HCT116 (cell line): ENCODE results near the gene ERC2. TPM values are rescaled to one million over a fixed set of nuclear protein-coding genes. Genes with fewer than 3 reads are reported as not detected.

ENCODE experiments used
- ATAC-seq: fragments of 200-7000 bp; cut with Tn5 transposase; 2 replicates; pipeline ENCODE4 v1.9.1; 2020; ENCODE audit warnings: mild to moderate bottlenecking, moderate library complexity
- BruUV-seq: library from RNA; stranded (reverse); fragments of 400-500 nt; replicated peaks from 2 replicates; lab custom pipeline; 2021; lab: Mats Ljungman, UMichigan
- CTCF ChIA-PET: fragments of 300-600 bp; sonication (Branson Sonifier 250); formaldehyde crosslinking; loops from one replicate; lab custom pipeline; 2021; ENCODE audit warnings: antibody characterized with exemption; lab: Charles Lee
- POLR2A ChIA-PET: fragments of 300-600, 350-600 bp; sonication (Branson Sonifier 250); formaldehyde crosslinking; loops from one replicate; lab custom pipeline; 2021; ENCODE audit warnings: antibody characterized with exemption; lab: Charles Lee
- RAD21 ChIA-PET, 2 experiments: fragments of 300-600 bp; sonication (Branson Sonifier 250); formaldehyde crosslinking; loops; one replicate each; lab custom pipeline; 2023; ENCODE audit warnings: low total read pairs in 2 of 2; ENCODE audit not compliant: uncharacterized antibody in 2 of 2, unreplicated experiment in 2 of 2, low non-redundant PET in 1 of 2; lab: Charles Lee
- DNase-seq: peaks from one replicate; pipeline ENCODE4 v3.0.0-alpha.2; 2010; ENCODE audit warnings: low read depth, low spot score
- H2AFZ ChIP-seq: fragments of 200-600 bp; shearing (Covaris generic), sonication (generic); 2 replicates; pipeline ENCODE4 v1.6.1; 2017; ENCODE audit warnings: low read depth, mixed run types, mixed read lengths, antibody characterized with exemption, low read length; ENCODE audit not compliant: poor library complexity, severe bottlenecking
- H3K27ac ChIP-seq: 2 replicates; pipeline ENCODE4 v1.5.1; 2012; ENCODE audit warnings: low read depth, low read length
- H3K27me3 ChIP-seq: fragments of 200-600 bp; sonication (generic); 2 replicates; pipeline ENCODE4 v1.6.1; 2016; ENCODE audit warnings: mixed run types, low read length, mixed read lengths; ENCODE audit not compliant: insufficient read depth
- H3K36me3 ChIP-seq, 2 experiments: fragments of 200-500 bp in 1 of 2; fragments of 200-600 bp in 1 of 2; sonication (Bioruptor generic) in 1 of 2; sonication (generic) in 1 of 2; 2 replicates each; pipeline versions ENCODE4 v1.5.1 to v1.6.1; 2014 to 2016; ENCODE audit warnings: low read length in 2 of 2, inconsistent platforms in 1 of 2, mixed read lengths in 1 of 2, mixed run types in 1 of 2; ENCODE audit not compliant: insufficient read depth in 2 of 2, control insufficient read depth in 1 of 2
- H3K4me1 ChIP-seq, 2 experiments: fragments of 200-600 bp in 1 of 2; sonication (generic) in 1 of 2; 2 replicates each; pipeline versions ENCODE4 v1.5.1 to v1.6.1; 2012 to 2017; ENCODE audit warnings: low read length in 2 of 2, inconsistent platforms in 1 of 2, mild to moderate bottlenecking in 1 of 2, mixed read lengths in 1 of 2, mixed run types in 1 of 2, moderate library complexity in 1 of 2; ENCODE audit not compliant: insufficient read depth in 2 of 2, control insufficient read depth in 1 of 2
- H3K4me2 ChIP-seq: fragments of 200-600 bp; sonication (generic); 2 replicates; pipeline ENCODE4 v1.6.1; 2017; ENCODE audit warnings: mixed run types, low read length, mixed read lengths
- H3K4me3 ChIP-seq, 2 experiments: fragments of 200-600 bp in 1 of 2; sonication (generic) in 1 of 2; replicated peaks in 1 of 2; 2 replicates each; pipeline ENCODE4 v1.5.1; 2011 to 2016; ENCODE audit warnings: low read length in 2 of 2, control low read depth in 1 of 2, low read depth in 1 of 2, mild to moderate bottlenecking in 1 of 2, mixed read lengths in 1 of 2, mixed run types in 1 of 2
- H3K79me2 ChIP-seq: fragments of 200-600 bp; sonication (generic); 2 replicates; pipeline ENCODE4 v1.6.1; 2017; ENCODE audit warnings: mild to moderate bottlenecking, mixed run types, low read length, moderate library complexity, mixed read lengths; ENCODE audit not compliant: insufficient read depth
- H3K9ac ChIP-seq: fragments of 200-600 bp; sonication (generic); 2 replicates; pipeline ENCODE4 v1.6.1; 2016; ENCODE audit warnings: low read length, mixed read lengths
- H3K9me2 ChIP-seq: fragments of 200-600 bp; sonication (generic), shearing (Covaris generic); 2 replicates; pipeline ENCODE4 v1.6.1; 2017; ENCODE audit warnings: mixed run types, mild to moderate bottlenecking, moderate library complexity; ENCODE audit not compliant: insufficient read depth
- H3K9me3 ChIP-seq, 2 experiments: fragments of 200-500 bp in 1 of 2; fragments of 200-600 bp in 1 of 2; sonication (Bioruptor generic) in 1 of 2; sonication (generic) in 1 of 2; 2 replicates each; pipeline ENCODE4 v1.6.1; 2014 to 2017; ENCODE audit warnings: low read length in 2 of 2, mixed read lengths in 2 of 2, inconsistent platforms in 1 of 2, low read depth in 1 of 2, mild to moderate bottlenecking in 1 of 2, mixed run types in 1 of 2, moderate library complexity in 1 of 2; ENCODE audit not compliant: control insufficient read depth in 1 of 2, insufficient read depth in 1 of 2
- H4K20me1 ChIP-seq: fragments of 200-600 bp; sonication (generic), shearing (Covaris generic); 2 replicates; pipeline ENCODE4 v1.6.1; 2017; ENCODE audit warnings: mixed run types, mild to moderate bottlenecking, moderate library complexity; ENCODE audit not compliant: insufficient read depth
- CBX3 ChIP-seq: IDR thresholded peaks from 2 replicates; pipeline ENCODE4 v1.6.1; 2012; ENCODE audit warnings: low read depth
- EGR1 ChIP-seq: IDR thresholded peaks from 2 replicates; pipeline ENCODE4 v1.6.1; 2012; ENCODE audit warnings: low read depth
- ELF1 ChIP-seq: IDR thresholded peaks from 2 replicates; pipeline ENCODE4 v1.6.1; 2012; ENCODE audit warnings: low read depth, borderline replicate concordance
- EZH2phosphoT487 ChIP-seq: fragments of 200-600 bp; IDR thresholded peaks from 2 replicates; pipeline ENCODE4 v1.6.1; 2018; ENCODE audit warnings: antibody characterized with exemption, borderline replicate concordance
- FOSL1 ChIP-seq: IDR thresholded peaks from 2 replicates; pipeline ENCODE4 v1.6.1; 2012; ENCODE audit warnings: low read depth
- JUND ChIP-seq: IDR thresholded peaks from 2 replicates; pipeline ENCODE4 v1.6.1; 2012
- POLR2A ChIP-seq: IDR thresholded peaks from 2 replicates; pipeline ENCODE4 v1.7.0; 2011; ENCODE audit warnings: borderline replicate concordance; ENCODE audit not compliant: insufficient read depth, insufficient read length; ENCODE audit errors: extremely low read depth
- SIN3A ChIP-seq: IDR thresholded peaks from 2 replicates; pipeline ENCODE4 v1.6.1; 2012; ENCODE audit warnings: low read depth
- SP1 ChIP-seq: IDR thresholded peaks from 2 replicates; pipeline ENCODE4 v1.6.1; 2012; ENCODE audit warnings: low read depth
- SRF ChIP-seq: IDR thresholded peaks from 2 replicates; pipeline ENCODE4 v1.6.1; 2012; ENCODE audit warnings: low read depth
- TCF7L2 ChIP-seq: IDR thresholded peaks from 2 replicates; pipeline ENCODE4 v1.7.0; 2011; ENCODE audit warnings: borderline replicate concordance, inconsistent platforms; ENCODE audit not compliant: insufficient read depth, insufficient read length; ENCODE audit errors: extremely low read depth
- ZFX ChIP-seq: fragments of 450-650 bp; IDR thresholded peaks from 2 replicates; pipeline ENCODE4 v1.6.1; 2017
- ZNF274 ChIP-seq: fragments of 200-500 bp; sonication (Bioruptor generic); IDR thresholded peaks from 2 replicates; pipeline ENCODE4 v1.6.1; 2014; ENCODE audit warnings: mild to moderate bottlenecking, low read depth, low read length, inconsistent platforms
- intact Hi-C: fragments of 100-400 bp; cut with micrococcal nuclease; formaldehyde crosslinking; loops from 2 replicates; pipeline ENCODE4 v1.10.0; 2022
- total RNA-seq: library from RNA; stranded (reverse); gene quantifications from one replicate; pipeline ENCODE4 v1.2.1, GENCODE V29; 2021; ENCODE audit not compliant: unreplicated experiment
- TF ChIP-seq, protein P1 (sequence below): IDR thresholded peaks from 2 replicates; pipeline ENCODE4 v1.6.1; 2012
- TF ChIP-seq, protein P2 (sequence below): IDR thresholded peaks from 2 replicates; pipeline ENCODE4 v1.6.1; 2012; ENCODE audit warnings: low read depth

The ERC2 gene
- total RNA-seq, 1 experiment from 2014 or later: not detected

DNA sequence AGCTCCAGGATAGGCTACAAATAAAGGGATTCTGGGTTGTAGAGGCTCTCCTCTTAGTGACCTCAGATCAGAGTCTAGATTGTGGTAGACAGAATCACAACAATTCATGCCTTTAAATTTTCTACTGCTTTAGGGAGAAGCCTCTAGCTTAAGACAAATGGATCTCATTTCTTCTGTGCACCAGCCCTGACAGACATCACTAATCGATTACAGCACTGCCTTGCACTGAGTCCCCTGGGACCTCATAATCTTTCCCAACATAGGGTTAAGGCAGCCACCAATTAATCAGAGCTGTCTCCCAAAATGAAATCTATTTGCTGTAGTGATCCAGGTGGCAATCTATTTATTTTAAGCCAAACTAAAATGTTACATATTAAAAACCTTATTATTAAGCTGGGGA is 544.6 kb downstream of the ERC2 start:
- Histone ChIP-seq H3K9me2 (no peaks in the 10 kb centered on the region), H3K4me3 (no peak overlapping the region), H3K4me2 (no peak overlapping the region), H3K36me3 (no peaks in the 10 kb centered on the region), H3K79me2 (no peaks in the 10 kb centered on the region), H3K9ac (no peak overlapping the region), H3K4me1 (no peaks in the 10 kb centered on the region), H3K9me3 (no peaks in the 10 kb centered on the region; a peak in 1 of 4 replicates), H3K27ac (no peak overlapping the region), H3K27me3 (no peaks in the 10 kb centered on the region), H2AFZ (no peak overlapping the region), H4K20me1 (no peaks in the 10 kb centered on the region)
- ChIA-PET POLR2A (no interaction called here), RAD21 (no interaction called here), CTCF (no interaction called here)
- intact Hi-C loops: no loop called here
- ATAC-seq: no peak
- no peak for DNase-seq
- BruUV-seq: no TSS peak
- no peak for TF ChIP-seq SIN3A
- TF ChIP-seq SP1: no peak
- no peak for TF ChIP-seq POLR2A
- no peak for TF ChIP-seq EGR1
- no peak for TF ChIP-seq ZFX
- no peak for TF ChIP-seq JUND
- no peak for TF ChIP-seq TCF7L2
- no peak for TF ChIP-seq SRF
- no peak for TF ChIP-seq ELF1
- TF ChIP-seq, protein P1, sequence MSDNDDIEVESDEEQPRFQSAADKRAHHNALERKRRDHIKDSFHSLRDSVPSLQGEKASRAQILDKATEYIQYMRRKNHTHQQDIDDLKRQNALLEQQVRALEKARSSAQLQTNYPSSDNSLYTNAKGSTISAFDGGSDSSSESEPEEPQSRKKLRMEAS: no peak
- no peak for TF ChIP-seq FOSL1
- no peak for TF ChIP-seq CBX3
- no peak for TF ChIP-seq EZH2phosphoT487
- TF ChIP-seq ZNF274: no peak
- TF ChIP-seq, protein P2, sequence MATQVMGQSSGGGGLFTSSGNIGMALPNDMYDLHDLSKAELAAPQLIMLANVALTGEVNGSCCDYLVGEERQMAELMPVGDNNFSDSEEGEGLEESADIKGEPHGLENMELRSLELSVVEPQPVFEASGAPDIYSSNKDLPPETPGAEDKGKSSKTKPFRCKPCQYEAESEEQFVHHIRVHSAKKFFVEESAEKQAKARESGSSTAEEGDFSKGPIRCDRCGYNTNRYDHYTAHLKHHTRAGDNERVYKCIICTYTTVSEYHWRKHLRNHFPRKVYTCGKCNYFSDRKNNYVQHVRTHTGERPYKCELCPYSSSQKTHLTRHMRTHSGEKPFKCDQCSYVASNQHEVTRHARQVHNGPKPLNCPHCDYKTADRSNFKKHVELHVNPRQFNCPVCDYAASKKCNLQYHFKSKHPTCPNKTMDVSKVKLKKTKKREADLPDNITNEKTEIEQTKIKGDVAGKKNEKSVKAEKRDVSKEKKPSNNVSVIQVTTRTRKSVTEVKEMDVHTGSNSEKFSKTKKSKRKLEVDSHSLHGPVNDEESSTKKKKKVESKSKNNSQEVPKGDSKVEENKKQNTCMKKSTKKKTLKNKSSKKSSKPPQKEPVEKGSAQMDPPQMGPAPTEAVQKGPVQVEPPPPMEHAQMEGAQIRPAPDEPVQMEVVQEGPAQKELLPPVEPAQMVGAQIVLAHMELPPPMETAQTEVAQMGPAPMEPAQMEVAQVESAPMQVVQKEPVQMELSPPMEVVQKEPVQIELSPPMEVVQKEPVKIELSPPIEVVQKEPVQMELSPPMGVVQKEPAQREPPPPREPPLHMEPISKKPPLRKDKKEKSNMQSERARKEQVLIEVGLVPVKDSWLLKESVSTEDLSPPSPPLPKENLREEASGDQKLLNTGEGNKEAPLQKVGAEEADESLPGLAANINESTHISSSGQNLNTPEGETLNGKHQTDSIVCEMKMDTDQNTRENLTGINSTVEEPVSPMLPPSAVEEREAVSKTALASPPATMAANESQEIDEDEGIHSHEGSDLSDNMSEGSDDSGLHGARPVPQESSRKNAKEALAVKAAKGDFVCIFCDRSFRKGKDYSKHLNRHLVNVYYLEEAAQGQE: no peak
